Measurements from ENCODE around the gene IGFBP7. TPM values are rescaled to one million over a fixed set of nuclear protein-coding genes. Genes with fewer than 3 reads are reported as not detected.
A peak's percentile ranks its signal among the peaks of the same experiment; 100 is the strongest.
"Not testable (repeated sequence)": the region's sequence is repeated elsewhere in the genome, so short reads cannot be mapped to it uniquely, and the experiment has no call there.

The IGFBP7 gene
- total and polyA plus RNA-seq, 8 donors, result 71.8 to 972 (median 198) TPM

- Histone ChIP-seq H3K4me1 (peaks cover 0 to 21% (median 10%) of the 10 kb centered on the region in 4 donors), H3K27ac (peak overlapping the region in 1 of 5 donors; percentile 17), H3K4me3 (no peak overlapping the region), H3K9me3 (no peaks in the 10 kb centered on the region), H3K36me3 (no peaks in the 10 kb centered on the region), H3K27me3 (no peaks in the 10 kb centered on the region)
- DNase-seq, result no peak
- TF ChIP-seq POLR2A (IDR thresholded peaks at IDR 0.05) (no peak), CTCF (IDR thresholded peaks at IDR 0.05) (no peak), EP300 (IDR thresholded peaks at IDR 0.05) (no peak), POLR2AphosphoS5 (IDR thresholded peaks at IDR 0.05) (no peak)
- WGBS, 5 donors, result 49 to 88% (median 73%) methylated on average over 5 of the region's 5 CpGs
- intact Hi-C loops (cut with DNase I; ENCODE audit: low total_unique reads), result no loop called here
These were observed 56.7 kb downstream of the IGFBP7 start for GRCh38 chr4:57053508-57053907.

GRCh38 chr4:57051524-57051923, 58.7 kb downstream of the IGFBP7 start:
- intact Hi-C loops (cut with DNase I; ENCODE audit: low total_unique reads), result no loop called here
- H3K27ac ChIP-seq, result peak overlapping the region in 1 of 5 donors; percentile 14
- no peaks in the 10 kb centered on the region for H3K9me3 ChIP-seq
- no peak for DNase-seq
- H3K4me3 ChIP-seq, result no peak overlapping the region
- WGBS, 5 donors, result 84 to 92% (median 89%) methylated on average over 2 of the region's 2 CpGs
- no peaks in the 10 kb centered on the region for H3K36me3 ChIP-seq
- H3K4me1 ChIP-seq, result peaks cover 0 to 12% (median 3%) of the 10 kb centered on the region in 4 donors
- no peaks in the 10 kb centered on the region for H3K27me3 ChIP-seq
- TF ChIP-seq POLR2A (IDR thresholded peaks at IDR 0.05) (no peak), EP300 (IDR thresholded peaks at IDR 0.05) (no peak), POLR2AphosphoS5 (IDR thresholded peaks at IDR 0.05) (no peak), CTCF (IDR thresholded peaks at IDR 0.05) (no peak)

- 43 to 74% (median 65%) methylated on average over 3 of the region's 3 CpGs for WGBS, 5 donors
- Histone ChIP-seq H3K36me3 (no peaks in the 10 kb centered on the region), H3K4me1 (peaks cover 0 to 11% (median under 1%) of the 10 kb centered on the region in 4 donors), H3K4me3 (no peak overlapping the region), H3K27ac (peak overlapping the region in 1 of 5 donors; percentile 14), H3K9me3 (no peaks in the 10 kb centered on the region), H3K27me3 (no peaks in the 10 kb centered on the region)
- DNase-seq, result peak in 1 of 2 donors; percentile 57
- TF ChIP-seq EP300 (IDR thresholded peaks at IDR 0.05), result no peak
- no peak for TF ChIP-seq POLR2A (IDR thresholded peaks at IDR 0.05)
- TF ChIP-seq POLR2AphosphoS5 (IDR thresholded peaks at IDR 0.05), result no peak
- no peak for TF ChIP-seq CTCF (IDR thresholded peaks at IDR 0.05)
- intact Hi-C loops (cut with DNase I; ENCODE audit: low total_unique reads), result no loop called here
These were observed 59.1 kb downstream of the IGFBP7 start for GRCh38 chr4:57051095-57051494.

GRCh38 chr4:57048590-57049304, 61.4 kb downstream of the IGFBP7 start:
- H3K9me3 ChIP-seq, result no peaks in the 10 kb centered on the region
- H3K4me3 ChIP-seq, result no peak overlapping the region
- WGBS, 5 donors, result 0 to 61% (median 40%) methylated on average over 1 of the region's 1 CpG
- H3K27me3 ChIP-seq, result no peaks in the 10 kb centered on the region
- no peak for TF ChIP-seq CTCF (IDR thresholded peaks at IDR 0.05)
- H3K4me1 ChIP-seq, result peaks cover 0 to 24% (median 11%) of the 10 kb centered on the region in 4 donors
- intact Hi-C loops (cut with DNase I; ENCODE audit: low total_unique reads), result no loop called here
- no peak for DNase-seq
- peak overlapping the region in 1 of 5 donors; percentile 32 for H3K27ac ChIP-seq
- no peaks in the 10 kb centered on the region for H3K36me3 ChIP-seq

- H3K27me3 ChIP-seq; DNase-seq; intact Hi-C loops (cut with DNase I; ENCODE audit: low total_unique reads); H3K4me3 ChIP-seq; H3K27ac ChIP-seq; H3K36me3 ChIP-seq; H3K9me3 ChIP-seq: not testable (repeated sequence)
- 93 to 97% (median 95%) methylated on average over 6 of the region's 6 CpGs for WGBS, 5 donors
- peaks cover 0 to 33% (median 18%) of the 10 kb centered on the region in 4 donors for H3K4me1 ChIP-seq
These were observed 63.1 kb downstream of the IGFBP7 start for GRCh38 chr4:57047046-57047445.
